Breast epithelium (tissue), 4 donors: Measurements from ENCODE around the gene MAPRE2. TPM values are rescaled to one million over a fixed set of nuclear protein-coding genes. Genes with fewer than 3 reads are reported as not detected.

ENCODE experiments used
- DNase-seq, 2 donors: peaks; one replicate each; pipeline ENCODE4 v3.0.0-alpha.2; 2019; ENCODE audit warnings: low spot score in 2 of 2
- H3K27ac ChIP-seq, 2 donors: fragments of 200-600 bp; sonication (generic) in 1 of 2; one replicate each; pipeline ENCODE4 v1.5.1; 2016 to 2019; ENCODE audit warnings: mild to moderate bottlenecking in 1 of 2
- H3K27me3 ChIP-seq, 2 donors: fragments of 200-600 bp; sonication (generic) in 1 of 2; one replicate each; pipeline versions ENCODE4 v1.5.1 to v1.6.0; 2017 to 2019; ENCODE audit warnings: control low read depth in 1 of 2, mild to moderate bottlenecking in 1 of 2
- H3K36me3 ChIP-seq: fragments of 200-600 bp; one replicate; pipeline ENCODE4 v1.5.1; 2019
- H3K4me1 ChIP-seq, 2 donors: fragments of 200-600 bp; sonication (generic); one replicate each; pipeline ENCODE4 v1.5.1; 2016 to 2019; ENCODE audit warnings: control low read depth in 1 of 2
- H3K4me3 ChIP-seq, 3 donors: fragments of 200-600 bp; sonication (generic); 1 replicate in 2 of 3; 2 replicates in 1 of 3; pipeline ENCODE4 v1.5.1; 2016 to 2019; ENCODE audit warnings: mild to moderate bottlenecking in 3 of 3, moderate library complexity in 2 of 3
- H3K9me3 ChIP-seq, 2 donors: fragments of 200-600 bp; sonication (generic) in 1 of 2; one replicate each; pipeline ENCODE4 v1.5.1; 2016 to 2019; ENCODE audit warnings: control low read depth in 1 of 2
- CTCF ChIP-seq, 3 donors: fragments of 450-650 bp; IDR thresholded peaks; one replicate each; pipeline ENCODE4 v1.5.1; 2016 to 2017; ENCODE audit warnings: antibody characterized with exemption in 3 of 3, mild to moderate bottlenecking in 3 of 3, moderate library complexity in 3 of 3
- POLR2A ChIP-seq: fragments of 450-650 bp; IDR thresholded peaks from one replicate; pipeline ENCODE4 v1.6.1; 2016; ENCODE audit warnings: antibody characterized with exemption, mild to moderate bottlenecking, moderate library complexity
- POLR2AphosphoS5 ChIP-seq, 3 donors: sonication (generic); formaldehyde crosslinking; IDR thresholded peaks; one replicate each; pipeline ENCODE4 v1.6.1; 2017; ENCODE audit warnings: antibody characterized with exemption in 3 of 3
- intact Hi-C: fragments of 100-400 bp; cut with DNase I; formaldehyde crosslinking; loops from one replicate; pipeline ENCODE4 v1.15.1; 2023; ENCODE audit warnings: low total_unique reads
- total RNA-seq, 3 donors: library from RNA; depleted of rRNA; stranded (reverse); fragments of >200 nt; gene quantifications; one replicate each; pipeline ENCODE4 v1.1.0, GENCODE V29; 2016

MAPRE2 gene
- total RNA-seq, 3 donors from 2014 or later: 17.0 to 38.8 (median 21.3) TPM

DNA sequence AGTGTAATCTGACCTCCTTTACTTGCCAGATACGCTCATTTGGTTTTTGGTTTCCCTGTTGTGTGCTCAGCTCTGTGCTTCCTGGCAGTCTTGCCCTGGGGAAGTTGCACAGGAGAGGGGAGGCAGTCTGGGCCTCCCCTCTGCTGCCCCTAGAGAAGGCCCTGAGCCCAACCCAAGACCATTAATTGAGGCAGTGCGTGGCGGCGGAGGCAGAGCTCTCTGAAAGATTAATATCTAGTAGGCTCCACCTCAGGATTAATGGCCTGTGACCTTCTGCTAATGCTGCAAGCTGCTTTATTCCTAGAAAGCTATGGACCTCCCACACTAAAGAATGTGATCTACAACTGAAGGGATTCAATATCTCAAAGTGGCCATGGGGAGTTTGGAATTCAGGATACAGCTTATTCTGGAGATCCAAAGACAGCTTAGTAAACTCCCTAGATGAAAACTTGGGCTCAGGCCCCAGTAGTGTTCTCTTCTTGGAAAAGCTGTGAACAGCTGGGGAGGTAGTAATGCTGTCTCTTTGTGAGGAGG lies 41.4 kb upstream of the MAPRE2 start:
- no peaks in the 10 kb centered on the region for H3K9me3 ChIP-seq
- H3K27ac ChIP-seq: no peak overlapping the region
- H3K4me3 ChIP-seq: no peak overlapping the region
- no peak for DNase-seq
- no peaks in the 10 kb centered on the region for H3K27me3 ChIP-seq
- no peaks in the 10 kb centered on the region for H3K36me3 ChIP-seq
- intact Hi-C loops: no loop called here
- H3K4me1 ChIP-seq: no peaks in the 10 kb centered on the region
- no peak for TF ChIP-seq CTCF (IDR thresholded peaks at IDR 0.05)
- no peak for TF ChIP-seq POLR2A
- no peak for TF ChIP-seq POLR2AphosphoS5 (IDR thresholded peaks at IDR 0.05)

GRCh38 chr18:35000457-35000856 lies 40.8 kb upstream of the MAPRE2 start:
- intact Hi-C loops: no loop called here
- H3K4me3 ChIP-seq: no peak overlapping the region
- TF ChIP-seq POLR2A: no peak
- no peak for TF ChIP-seq CTCF (IDR thresholded peaks at IDR 0.05)
- TF ChIP-seq POLR2AphosphoS5 (IDR thresholded peaks at IDR 0.05): no peak
- no peaks in the 10 kb centered on the region for H3K9me3 ChIP-seq
- no peak for DNase-seq
- no peaks in the 10 kb centered on the region for H3K4me1 ChIP-seq
- H3K27ac ChIP-seq: no peak overlapping the region
- H3K36me3 ChIP-seq: no peaks in the 10 kb centered on the region
- H3K27me3 ChIP-seq: no peaks in the 10 kb centered on the region

- Histone ChIP-seq H3K27me3 (no peaks in the 10 kb centered on the region), H3K4me1 (no peaks in the 10 kb centered on the region), H3K9me3 (no peaks in the 10 kb centered on the region), H3K27ac (no peak overlapping the region), H3K4me3 (no peak overlapping the region), H3K36me3 (no peaks in the 10 kb centered on the region)
- no peak for DNase-seq
- TF ChIP-seq POLR2AphosphoS5 (IDR thresholded peaks at IDR 0.05) (no peak), CTCF (IDR thresholded peaks at IDR 0.05) (no peak), POLR2A (no peak)
- intact Hi-C loops: no loop called here
Measured at GRCh38 chr18:35002120-35002519, 39.1 kb upstream of the MAPRE2 start.

DNA sequence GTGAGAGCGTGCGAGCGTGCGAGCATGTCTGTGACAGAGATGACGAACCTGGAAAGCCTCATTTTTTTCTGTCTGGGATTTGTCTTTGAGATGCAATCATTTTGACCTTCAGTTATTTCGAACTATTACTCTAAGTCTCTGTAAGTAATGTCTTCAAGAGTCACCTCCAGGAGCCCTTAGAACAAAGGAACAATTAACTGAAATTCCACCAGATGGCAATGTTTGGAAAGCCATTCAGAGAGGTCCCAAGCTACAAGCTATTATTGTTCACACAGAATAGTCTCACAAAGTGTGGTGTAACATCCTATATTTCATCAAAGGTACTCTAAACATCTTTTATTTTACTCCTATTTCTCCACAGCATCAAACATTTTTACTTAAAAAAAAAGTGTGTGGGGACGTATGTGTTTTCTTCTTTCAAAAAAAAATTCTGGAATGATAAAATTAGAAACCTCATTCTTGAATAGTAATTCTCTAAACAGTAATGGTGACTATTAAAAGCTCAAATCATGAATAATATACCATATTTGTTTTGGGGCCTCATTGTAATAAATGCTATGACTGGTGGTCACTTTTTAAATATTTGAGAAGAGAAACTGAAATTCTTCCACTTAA lies 35.1 kb upstream of the MAPRE2 start:
- no peak overlapping the region for H3K27ac ChIP-seq
- no peak overlapping the region for H3K4me3 ChIP-seq
- TF ChIP-seq POLR2AphosphoS5 (IDR thresholded peaks at IDR 0.05) (no peak), CTCF (IDR thresholded peaks at IDR 0.05) (peak in 2 of 3 donors; percentile 57 to 74)
- DNase-seq: no peak
- no peaks in the 10 kb centered on the region for H3K4me1 ChIP-seq
- H3K9me3 ChIP-seq: no peaks in the 10 kb centered on the region
- intact Hi-C loops: no loop called here
- H3K27me3 ChIP-seq: no peaks in the 10 kb centered on the region
- no peaks in the 10 kb centered on the region for H3K36me3 ChIP-seq

- H3K4me3 ChIP-seq: no peak overlapping the region
- intact Hi-C loops: no loop called here
- no peak overlapping the region for H3K27ac ChIP-seq
- H3K4me1 ChIP-seq: no peaks in the 10 kb centered on the region
- no peak for DNase-seq
- H3K27me3 ChIP-seq: no peaks in the 10 kb centered on the region
- TF ChIP-seq POLR2AphosphoS5 (IDR thresholded peaks at IDR 0.05) (no peak), POLR2A (no peak), CTCF (IDR thresholded peaks at IDR 0.05) (no peak)
- H3K36me3 ChIP-seq: no peaks in the 10 kb centered on the region
- H3K9me3 ChIP-seq: no peaks in the 10 kb centered on the region
Measured at GRCh38 chr18:35010156-35010555, 31.1 kb upstream of the MAPRE2 start.
